Activated T-helper 1 cell treated with anti-CD3 and anti-CD28 coated beads, Interleukin-12 subunit alpha, Interleukin-12 subunit beta, Interleukin-2, Interleukin-4 antibody, amounts not matched to agents 30 ng/mL and 10 ng/mL and 1 ng/mL, durations not matched to agents 14 hours and 24 hours and 36 hours (primary cell): ENCODE measurements around the gene SDF2L1. TPM values are rescaled to one million over a fixed set of nuclear protein-coding genes. Genes with fewer than 3 reads are reported as not detected.
"Not testable (repeated sequence)": the region's sequence is repeated elsewhere in the genome, so short reads cannot be mapped to it uniquely, and the experiment has no call there.

ENCODE experiments used
- DNase-seq: peaks from one replicate; pipeline ENCODE4 v3.0.0; 2021; ENCODE audit warnings: low spot score
- H3K27ac Mint-ChIP-seq: one replicate; pipeline ENCODE4 v1.8.0; 2021; ENCODE audit warnings: mild to moderate bottlenecking, mixed read lengths
- H3K27me3 Mint-ChIP-seq: one replicate; pipeline ENCODE4 v1.8.0; 2022; ENCODE audit warnings: mild to moderate bottlenecking, moderate library complexity, mixed read lengths; ENCODE audit not compliant: insufficient read depth
- H3K36me3 Mint-ChIP-seq: one replicate; pipeline ENCODE4 v1.8.0; 2021; ENCODE audit warnings: low read depth, mixed read lengths
- H3K4me1 Mint-ChIP-seq: one replicate; pipeline ENCODE4 v1.8.0; 2021; ENCODE audit warnings: low read depth, mixed read lengths
- H3K4me3 Mint-ChIP-seq: one replicate; pipeline ENCODE4 v1.8.0; 2021; ENCODE audit warnings: mild to moderate bottlenecking, moderate library complexity, mixed read lengths
- H3K9me3 Mint-ChIP-seq: one replicate; pipeline ENCODE4 v1.8.0; 2021; ENCODE audit warnings: mixed read lengths
- intact Hi-C: fragments of 100-400 bp; cut with micrococcal nuclease; formaldehyde crosslinking; loops from one replicate; pipeline ENCODE4 v1.15.1; 2024
- total RNA-seq: library from RNA; stranded (reverse); gene quantifications from 2 replicates; pipeline ENCODE4 v1.2.3, GENCODE V29; 2022

Gene SDF2L1
- total RNA-seq, 1 donor from 2014 or later: 98.8 TPM

DNA sequence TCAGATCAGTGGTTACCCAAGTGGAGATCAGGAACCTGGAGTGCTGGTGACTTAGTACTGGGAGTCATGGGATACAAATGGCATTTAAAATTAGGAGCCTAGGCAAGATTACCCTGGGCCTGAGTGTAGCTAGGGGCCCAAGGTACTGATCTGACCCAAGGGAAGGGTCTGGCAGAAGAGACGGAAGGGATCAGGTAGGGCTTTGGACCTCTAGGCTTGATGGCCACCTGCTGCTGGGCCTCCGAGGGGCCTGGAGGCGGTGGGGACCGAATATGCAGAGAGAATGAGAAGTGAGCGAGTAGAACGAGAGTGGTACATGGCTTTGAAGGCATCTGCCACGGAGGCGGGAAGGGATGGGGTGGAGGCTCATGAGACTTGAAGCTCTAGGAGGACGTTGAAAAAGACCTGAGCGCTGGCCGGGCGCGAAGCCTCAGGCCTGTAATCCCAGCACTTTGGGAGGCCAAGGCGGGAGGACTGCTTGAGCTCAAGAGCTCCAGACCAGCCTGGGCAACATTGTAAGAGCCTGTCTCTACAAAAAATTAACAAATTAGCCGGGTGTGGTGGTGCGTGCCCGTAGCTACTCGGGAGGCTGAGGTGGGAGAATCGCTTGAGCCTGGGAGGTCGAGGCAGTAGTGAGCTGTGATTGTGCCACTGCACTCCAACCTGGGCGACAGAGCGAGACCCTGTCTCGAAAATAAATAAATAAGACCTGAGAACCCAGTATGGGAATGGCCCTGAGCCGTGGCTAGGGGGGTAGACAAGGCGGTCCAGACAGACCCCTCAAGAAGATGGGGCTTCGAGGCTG lies 23.1 kb downstream of the SDF2L1 start:
- Mint-ChIP-seq H3K9me3 (no peaks in the 10 kb centered on the region), H3K27me3 (no peaks in the 10 kb centered on the region), H3K27ac (peak overlapping the region; percentile 97), H3K4me1 (peaks cover 30% of the 10 kb centered on the region), H3K36me3 (peaks cover 9% of the 10 kb centered on the region), H3K4me3 (peak overlapping the region; percentile 99)
- no peak for DNase-seq
- intact Hi-C loops: loop anchor here (5.0 kb wide), 2 partner anchors 202 to 287 kb away; partner anchors contain the start of genes MAPK1 and PPM1F

DNA sequence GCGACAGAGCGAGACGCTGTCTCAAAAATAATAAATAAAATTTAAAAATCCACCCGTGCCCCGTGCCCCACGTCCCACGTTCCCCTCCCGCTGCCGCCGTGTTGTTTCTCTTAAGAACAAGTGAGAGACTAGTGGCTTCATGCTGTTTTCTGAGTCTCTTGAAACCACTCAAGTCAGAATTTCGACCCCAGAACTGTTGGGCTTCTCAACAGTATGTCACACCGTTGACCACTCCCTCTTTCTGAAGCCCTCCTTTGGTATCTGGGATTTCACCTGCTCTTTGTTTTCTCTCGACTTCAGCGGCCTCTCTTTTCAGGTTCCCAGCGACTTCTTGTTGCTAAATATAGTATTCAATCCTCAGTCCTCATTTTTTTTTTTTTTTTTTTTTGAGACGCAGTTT lies 24.7 kb downstream of the SDF2L1 start:
- intact Hi-C loops: loop anchor here (1.0 to 5.0 kb wide), 5 partner anchors 9 to 286 kb away; partner anchors contain the start of genes MAPK1, PPM1F and YPEL1

DNA sequence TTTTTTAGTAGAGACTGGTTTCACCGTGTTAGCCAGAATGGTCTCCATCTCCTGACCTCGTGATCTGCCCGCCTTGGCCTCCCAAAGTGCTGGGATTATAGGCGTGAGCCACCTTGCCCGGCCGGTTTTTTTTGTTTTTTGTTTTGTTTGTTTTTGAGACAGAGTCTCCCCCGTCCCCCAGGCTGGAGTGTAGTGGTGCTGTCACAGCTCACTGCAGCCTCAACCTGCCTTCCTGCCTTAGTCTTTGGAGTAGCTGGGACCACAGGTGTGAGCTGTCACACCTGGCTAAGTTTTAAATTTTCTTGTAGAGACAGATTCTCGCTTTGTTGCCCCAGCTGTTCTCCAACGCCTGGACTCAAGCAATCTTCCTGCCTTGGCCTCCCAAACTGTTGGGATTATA lies 26.9 kb downstream of the SDF2L1 start:
- H3K4me3 Mint-ChIP-seq: peak overlapping the region; percentile 26
- H3K9me3 Mint-ChIP-seq: no peaks in the 10 kb centered on the region
- DNase-seq: no peak
- H3K36me3 Mint-ChIP-seq: peaks cover 34% of the 10 kb centered on the region
- no peaks in the 10 kb centered on the region for H3K27me3 Mint-ChIP-seq
- no peak overlapping the region for H3K27ac Mint-ChIP-seq
- H3K4me1 Mint-ChIP-seq: peaks cover 30% of the 10 kb centered on the region
- intact Hi-C loops: loop anchor here (5.0 kb wide), 2 partner anchors 198 to 283 kb away; partner anchors contain the start of genes MAPK1 and PPM1F

More for the DNA sequence above, 24.7 kb downstream of the SDF2L1 start:
- H3K27me3 Mint-ChIP-seq: no peaks in the 10 kb centered on the region
- H3K4me1 Mint-ChIP-seq: peaks cover 30% of the 10 kb centered on the region
- DNase-seq: no peak
- peaks cover 19% of the 10 kb centered on the region for H3K36me3 Mint-ChIP-seq
- H3K27ac Mint-ChIP-seq: peak overlapping the region; percentile 97
- peak overlapping the region; percentile 99 for H3K4me3 Mint-ChIP-seq
- H3K9me3 Mint-ChIP-seq: no peaks in the 10 kb centered on the region

DNA sequence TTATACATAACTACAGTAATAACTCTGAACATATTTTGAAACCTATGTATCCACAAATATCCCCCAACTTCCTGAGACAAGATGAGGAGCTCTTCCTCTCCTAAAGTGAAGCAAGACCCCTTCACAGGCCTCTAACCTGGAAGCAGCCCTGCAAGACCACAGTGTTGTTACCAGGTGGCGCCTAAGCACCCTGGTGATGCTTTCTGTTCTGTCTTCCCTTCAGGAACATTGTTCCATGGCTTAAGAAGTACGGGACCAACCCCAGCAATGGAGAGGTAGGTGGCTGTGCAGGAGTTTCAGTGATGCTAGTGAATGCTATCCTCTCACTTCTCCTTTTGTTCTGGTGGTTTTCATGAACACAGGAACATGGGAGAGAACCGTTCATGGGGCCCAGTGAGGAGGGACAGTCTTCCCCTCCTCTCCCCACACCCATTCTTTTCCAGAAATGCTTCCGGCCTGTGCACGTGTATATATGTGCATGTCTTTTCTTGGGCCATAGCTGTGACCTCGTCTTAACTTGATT lies 30.1 kb downstream of the SDF2L1 start:
- H3K9me3 Mint-ChIP-seq: no peaks in the 10 kb centered on the region
- H3K4me1 Mint-ChIP-seq: peaks cover 10% of the 10 kb centered on the region
- H3K27ac Mint-ChIP-seq: no peak overlapping the region
- no peaks in the 10 kb centered on the region for H3K27me3 Mint-ChIP-seq
- peaks cover 47% of the 10 kb centered on the region for H3K36me3 Mint-ChIP-seq
- DNase-seq: no peak
- no peak overlapping the region for H3K4me3 Mint-ChIP-seq
- intact Hi-C loops: no loop called here

DNA sequence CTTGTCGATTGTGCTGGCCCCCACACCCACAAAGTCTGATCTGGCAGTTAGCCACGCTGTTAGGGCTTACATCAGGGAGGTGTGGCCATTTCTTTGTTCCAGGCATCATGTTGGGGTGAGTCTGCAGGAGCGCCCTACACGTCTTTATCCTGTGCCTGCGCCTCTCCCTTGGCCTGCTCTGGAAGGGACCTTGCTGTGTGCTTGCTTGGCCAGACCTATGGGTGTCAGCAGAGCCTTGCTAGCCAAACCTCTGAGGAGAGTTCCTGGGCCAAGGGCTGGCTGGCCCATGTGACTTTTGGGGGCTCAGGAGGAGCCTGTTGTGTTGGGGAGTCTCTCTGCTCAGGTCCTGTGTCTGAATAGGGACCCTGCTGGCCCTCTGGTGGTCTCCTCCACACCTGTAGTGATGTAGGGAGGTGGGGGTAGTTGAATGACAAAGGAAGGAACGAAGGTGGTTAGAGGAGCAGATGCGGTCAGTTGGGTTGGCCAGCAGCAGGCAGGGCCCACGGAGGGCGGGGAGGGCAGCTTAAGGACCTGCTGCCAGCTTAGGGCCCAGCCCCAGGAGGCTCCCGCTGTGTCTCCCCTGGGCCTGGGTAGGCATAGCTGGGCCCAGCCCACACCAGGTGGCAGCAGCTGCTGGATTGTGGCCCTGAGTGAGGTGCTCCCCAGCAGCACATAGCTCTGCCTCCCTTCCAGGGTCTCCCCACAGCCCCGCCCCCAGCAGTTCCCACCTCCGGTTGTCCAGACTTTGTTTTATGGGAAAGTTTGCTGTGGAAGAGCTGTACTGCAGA lies 31.6 kb downstream of the SDF2L1 start:
- no peak for DNase-seq
- no peaks in the 10 kb centered on the region for H3K9me3 Mint-ChIP-seq
- H3K27me3 Mint-ChIP-seq: no peaks in the 10 kb centered on the region
- H3K36me3 Mint-ChIP-seq: peaks cover 44% of the 10 kb centered on the region
- peaks cover 4% of the 10 kb centered on the region for H3K4me1 Mint-ChIP-seq
- H3K4me3 Mint-ChIP-seq: no peak overlapping the region
- intact Hi-C loops: no loop called here
- H3K27ac Mint-ChIP-seq: no peak overlapping the region

DNA sequence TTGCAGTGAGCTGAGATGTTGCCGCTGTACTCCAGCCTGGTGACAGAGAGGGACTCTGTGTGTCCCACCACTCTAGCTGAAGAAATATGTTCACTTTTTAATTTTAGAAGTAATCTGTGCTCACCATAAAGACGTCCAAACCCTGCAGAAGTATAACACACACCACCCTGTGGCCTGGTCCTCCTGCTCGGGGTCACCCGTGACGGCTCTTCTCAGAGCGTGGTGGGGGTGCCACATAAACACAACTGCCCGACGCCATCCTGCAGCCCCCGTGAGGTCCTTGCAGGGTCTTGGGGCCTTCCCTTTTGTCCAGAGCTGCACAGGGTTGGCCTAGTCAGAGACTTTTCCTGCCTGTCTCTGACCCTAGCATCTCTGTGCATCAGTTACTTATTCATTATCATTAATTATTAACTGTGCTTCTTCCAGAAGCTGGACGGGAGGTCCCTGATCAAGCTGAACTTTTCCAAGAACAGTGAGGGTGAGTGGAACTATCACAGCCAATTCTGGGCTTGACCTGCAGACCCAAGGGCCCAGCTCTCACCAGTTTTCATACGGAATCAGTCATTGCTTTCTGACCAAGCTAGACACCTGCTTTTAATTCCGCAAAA lies 32.6 kb downstream of the SDF2L1 start:
- H3K36me3 Mint-ChIP-seq: peaks cover 40% of the 10 kb centered on the region
- intact Hi-C loops: no loop called here

DNA sequence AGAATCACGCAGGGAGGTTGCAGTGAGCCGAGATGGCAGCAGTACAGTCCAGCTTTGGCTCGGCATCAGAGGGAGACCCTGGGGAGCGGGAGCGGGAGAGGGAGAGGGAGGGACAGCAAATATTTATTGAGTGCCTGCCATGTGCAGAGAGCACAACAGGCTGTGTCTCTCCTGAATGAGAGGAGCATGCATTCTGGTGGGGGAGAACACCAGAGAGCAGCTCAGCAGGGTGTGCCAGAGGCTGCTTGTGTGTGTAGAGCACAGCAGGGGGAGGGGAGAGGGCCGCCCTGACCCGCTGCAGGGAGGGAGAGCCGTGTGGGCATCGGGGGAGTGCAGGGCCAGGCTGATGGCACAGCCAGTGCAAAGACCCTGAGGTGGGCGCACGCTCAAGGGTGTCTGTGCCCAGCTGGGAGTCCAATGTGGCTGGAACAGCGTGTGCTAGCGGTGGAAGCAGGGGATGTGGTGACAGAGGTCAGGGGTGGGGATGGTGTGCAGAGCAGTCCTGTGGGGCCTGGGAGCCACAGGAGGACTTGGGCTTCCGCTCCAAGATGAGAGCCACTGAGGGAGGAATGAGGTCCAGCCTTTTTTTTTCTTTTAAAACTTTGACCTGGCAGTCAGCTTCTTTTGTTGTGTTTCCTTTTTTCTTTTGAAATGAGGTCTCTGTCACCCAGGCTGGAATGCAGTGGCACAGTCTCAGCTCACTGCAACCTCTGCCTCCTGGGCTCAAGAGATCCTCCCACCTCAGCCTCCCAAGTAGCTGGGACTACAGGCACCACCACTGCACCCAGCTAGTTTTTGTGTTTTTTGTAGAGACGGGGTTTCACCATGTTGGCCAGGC lies 35.7 kb downstream of the SDF2L1 start:
- Mint-ChIP-seq H3K9me3 (no peaks in the 10 kb centered on the region), H3K4me3 (no peak overlapping the region), H3K4me1 (no peaks in the 10 kb centered on the region), H3K36me3 (peaks cover 23% of the 10 kb centered on the region), H3K27me3 (no peaks in the 10 kb centered on the region), H3K27ac (no peak overlapping the region)
- intact Hi-C loops: no loop called here
- DNase-seq: no peak

More for the DNA sequence above, 32.6 kb downstream of the SDF2L1 start:
- H3K4me3 Mint-ChIP-seq: no peak overlapping the region
- H3K4me1 Mint-ChIP-seq: peaks cover 3% of the 10 kb centered on the region
- no peaks in the 10 kb centered on the region for H3K9me3 Mint-ChIP-seq
- no peaks in the 10 kb centered on the region for H3K27me3 Mint-ChIP-seq
- no peak overlapping the region for H3K27ac Mint-ChIP-seq
- DNase-seq: no peak

DNA sequence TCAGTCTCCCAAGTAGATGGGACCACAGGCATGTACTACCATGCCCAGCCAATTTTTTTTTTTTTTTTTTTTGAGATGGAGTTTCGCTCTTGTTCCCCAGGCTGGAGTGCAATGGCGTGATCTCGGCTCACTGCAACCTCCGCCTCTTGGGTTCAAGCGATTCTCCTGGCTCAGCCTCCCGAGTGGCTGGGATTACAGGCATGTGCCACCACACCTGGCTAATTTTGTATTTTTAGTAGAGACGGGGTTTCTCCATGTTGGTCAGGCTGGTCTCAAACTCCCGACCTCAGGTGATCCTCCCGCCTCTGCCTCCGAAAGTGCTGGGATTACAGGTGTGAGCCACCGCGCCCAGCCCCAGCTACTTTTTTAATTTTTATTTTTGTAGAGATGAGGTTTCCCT lies 36.7 kb downstream of the SDF2L1 start:
- H3K27me3 Mint-ChIP-seq, DNase-seq, H3K4me1 Mint-ChIP-seq, H3K27ac Mint-ChIP-seq, H3K4me3 Mint-ChIP-seq, H3K9me3 Mint-ChIP-seq, intact Hi-C loops: not testable (repeated sequence)
- peaks cover 15% of the 10 kb centered on the region for H3K36me3 Mint-ChIP-seq

DNA sequence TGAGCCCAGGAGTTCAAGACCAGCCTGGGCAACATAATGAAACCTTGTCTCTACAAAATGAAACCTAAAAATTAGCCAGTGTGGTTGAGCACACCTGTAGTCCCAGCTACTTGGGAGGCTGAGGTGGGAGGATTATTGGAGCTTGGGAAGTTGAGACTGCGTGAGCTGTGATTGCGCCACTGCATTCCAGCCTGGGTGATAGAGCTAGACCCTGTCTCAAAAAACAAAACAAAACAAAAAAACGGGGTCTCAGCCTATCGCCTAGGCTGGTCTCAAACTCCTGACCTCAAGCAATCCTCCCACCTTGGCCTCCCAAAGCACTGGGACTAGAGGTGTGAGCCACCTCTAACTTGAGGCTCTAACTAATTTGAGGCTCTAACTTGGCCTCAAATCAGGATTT lies 37.3 kb downstream of the SDF2L1 start:
- H3K4me1 Mint-ChIP-seq: no peaks in the 10 kb centered on the region
- DNase-seq: no peak
- intact Hi-C loops: no loop called here
- no peaks in the 10 kb centered on the region for H3K27me3 Mint-ChIP-seq
- H3K4me3 Mint-ChIP-seq: no peak overlapping the region
- H3K9me3 Mint-ChIP-seq: no peaks in the 10 kb centered on the region
- peaks cover 13% of the 10 kb centered on the region for H3K36me3 Mint-ChIP-seq
- H3K27ac Mint-ChIP-seq: no peak overlapping the region

DNA sequence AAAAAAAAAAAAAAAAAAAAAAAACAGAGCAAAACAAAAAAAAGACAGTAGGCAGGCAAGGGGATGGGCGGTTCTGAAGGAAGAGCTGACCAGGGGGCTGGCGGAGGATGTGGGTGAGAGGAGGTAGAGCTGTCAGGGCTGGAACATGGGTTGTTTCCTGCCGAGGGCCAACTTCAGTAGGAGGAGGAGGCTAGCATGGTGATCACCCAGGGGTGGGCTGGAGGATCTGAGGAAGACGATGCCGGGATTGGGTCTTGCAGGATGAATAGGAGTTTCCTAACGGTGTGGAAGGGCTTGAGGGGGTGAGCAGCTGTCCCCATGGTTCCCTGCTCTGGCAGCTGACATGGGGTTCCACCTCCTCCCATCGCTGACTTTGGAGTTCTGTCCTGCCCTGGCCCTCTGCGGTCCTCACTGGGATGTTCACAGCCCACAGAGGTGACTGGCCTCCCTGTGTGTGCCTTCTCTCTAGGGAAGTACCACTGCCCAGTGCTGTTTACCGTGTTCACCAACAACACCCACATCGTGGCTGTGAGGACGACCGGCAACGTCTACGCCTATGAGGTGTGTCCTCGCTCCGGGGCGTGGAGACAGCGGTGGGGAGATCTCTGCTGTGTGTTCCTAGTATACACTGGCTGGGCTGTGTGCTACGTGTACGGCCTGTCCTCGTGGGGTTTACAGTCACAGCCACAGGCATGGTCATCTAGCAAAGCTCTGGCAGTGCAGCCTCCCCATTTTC lies 38.9 kb downstream of the SDF2L1 start:
- H3K4me3 Mint-ChIP-seq: no peak overlapping the region
- peaks cover 18% of the 10 kb centered on the region for H3K36me3 Mint-ChIP-seq
- intact Hi-C loops: no loop called here
- no peaks in the 10 kb centered on the region for H3K27me3 Mint-ChIP-seq
- no peak overlapping the region for H3K27ac Mint-ChIP-seq
- no peaks in the 10 kb centered on the region for H3K9me3 Mint-ChIP-seq
- no peaks in the 10 kb centered on the region for H3K4me1 Mint-ChIP-seq
- no peak for DNase-seq

DNA sequence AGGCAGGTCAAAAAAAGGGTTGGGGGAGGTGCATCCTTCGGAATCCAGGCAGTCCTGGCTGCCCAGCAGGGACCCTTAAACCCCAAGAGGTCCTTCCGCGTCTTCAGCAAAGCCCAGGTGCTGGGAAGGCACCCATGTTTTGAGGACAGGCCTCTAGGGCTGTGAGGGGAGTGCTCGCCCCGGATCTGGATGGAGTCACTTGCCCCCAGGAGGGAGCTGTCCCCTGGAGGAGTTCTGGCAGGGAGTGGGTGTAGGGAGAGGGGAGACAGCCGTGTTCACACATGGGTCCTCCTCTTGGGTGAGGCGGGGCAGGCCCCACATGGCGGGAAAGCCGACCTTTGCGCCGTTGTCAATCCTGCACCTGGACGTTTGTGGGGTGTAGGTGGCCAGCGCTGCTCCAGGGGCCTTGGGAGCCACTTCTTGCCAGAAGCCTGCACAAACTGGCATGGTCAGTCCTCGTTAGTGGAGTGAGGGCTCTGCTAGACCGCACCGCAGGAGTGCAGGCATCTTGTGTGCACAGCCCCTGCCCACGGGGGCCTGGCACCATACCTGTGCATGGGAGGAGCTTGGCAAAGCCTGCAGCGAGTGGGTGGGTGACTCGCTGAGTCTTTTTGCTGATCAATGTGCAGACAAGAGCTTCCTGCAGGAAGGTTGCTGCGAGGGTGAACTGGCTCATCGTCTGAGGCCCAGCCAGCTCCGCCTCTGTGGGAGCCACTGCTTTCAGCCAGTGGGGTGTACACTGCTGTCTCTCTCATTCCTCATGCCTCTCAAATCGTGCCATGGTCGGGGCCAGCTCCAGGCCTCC lies 39.7 kb downstream of the SDF2L1 start:
- Mint-ChIP-seq H3K9me3 (no peaks in the 10 kb centered on the region), H3K27ac (no peak overlapping the region), H3K36me3 (peaks cover 12% of the 10 kb centered on the region), H3K27me3 (no peaks in the 10 kb centered on the region), H3K4me3 (no peak overlapping the region), H3K4me1 (no peaks in the 10 kb centered on the region)
- intact Hi-C loops: no loop called here
- no peak for DNase-seq
